TTC549 (cell line): Measurements from ENCODE around the gene PCDHGA4.
"Not testable (repeated sequence)": the region's sequence is repeated elsewhere in the genome, so short reads cannot be mapped to it uniquely, and the experiment has no call there.

Experiments used
- FAIRE-seq: peaks from 2 replicates; lab custom pipeline; 2012; peaks lifted over from hg19 to GRCh38; lab: Jason Lieb, UNC

PCDHGA4 gene

GRCh38 chr5:141349917-141350619, 4.8 kb upstream of the PCDHGA4 start, which contains the start of gene PCDHGB1:
TSS of gene PCDHGB1 (plus strand) at chr5:141350099. CDS start at chr5:141350261, 162 bp downstream.
- no peak for FAIRE-seq

GRCh38 chr5:141351591-141351990, 3.2 kb upstream of the PCDHGA4 start:
- no peak for FAIRE-seq

- no peak for FAIRE-seq
These were observed 820 bp downstream of the PCDHGA4 start for GRCh38 chr5:141355641-141356040.

GRCh38 chr5:141356133-141356532, 1.3 kb downstream of the PCDHGA4 start:
- FAIRE-seq: no peak

GRCh38 chr5:141356950-141357349, 2.1 kb downstream of the PCDHGA4 start:
- no peak for FAIRE-seq

DNA sequence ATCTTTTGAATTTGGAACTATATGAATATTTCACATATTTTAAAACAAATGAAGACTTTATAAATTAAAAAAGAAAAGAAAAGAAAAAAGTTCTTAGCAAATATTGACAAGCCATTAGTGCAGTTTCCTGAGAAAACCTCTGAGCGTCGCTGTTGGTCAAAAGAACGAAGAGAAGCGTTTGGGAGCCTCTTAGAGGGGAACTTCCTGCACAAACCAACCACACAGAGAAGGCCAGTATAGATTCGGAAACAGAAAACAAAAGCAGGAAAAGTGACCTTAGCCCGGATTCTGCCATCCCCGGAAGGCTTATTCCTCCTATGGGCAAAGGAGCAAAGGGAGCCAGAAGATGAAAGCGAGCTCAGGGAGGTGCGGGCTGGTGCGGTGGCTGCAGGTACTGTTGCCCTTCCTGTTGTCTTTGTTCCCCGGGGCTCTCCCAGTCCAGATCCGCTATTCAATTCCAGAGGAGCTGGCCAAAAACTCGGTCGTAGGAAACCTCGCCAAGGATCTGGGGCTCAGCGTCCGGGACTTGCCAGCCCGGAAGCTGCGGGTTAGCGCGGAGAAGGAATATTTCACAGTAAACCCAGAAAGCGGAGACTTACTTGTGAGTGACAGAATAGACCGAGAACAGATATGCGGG, 5.1 kb downstream of the PCDHGA4 start, which contains the start of gene PCDHGB2:
TSS of gene PCDHGB2 (plus strand) at position 205 of the 637 bp plus-strand sequence. CDS start at position 347, 142 bp downstream.
- FAIRE-seq: peak; percentile 11

GRCh38 chr5:141360685-141361084, 5.9 kb downstream of the PCDHGA4 start:
- FAIRE-seq: no peak

DNA sequence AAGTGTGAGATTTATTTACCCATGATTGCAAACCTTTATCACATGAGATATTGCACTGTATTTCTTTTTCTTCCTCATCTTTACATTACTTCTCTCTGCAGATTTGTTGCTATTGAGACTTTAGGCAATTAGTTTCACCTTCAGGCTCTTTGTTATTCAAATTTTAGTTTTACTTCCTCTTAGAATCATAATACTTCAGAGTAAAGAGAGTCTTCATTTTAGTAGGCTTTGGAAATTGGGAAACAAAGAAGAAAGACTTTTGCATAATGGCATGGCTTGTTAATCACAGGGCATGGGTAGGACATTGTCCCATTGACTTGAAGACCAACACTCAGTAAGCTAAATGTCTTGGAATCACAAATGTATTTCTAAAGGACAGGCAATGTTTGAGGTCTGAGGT, 7.9 kb downstream of the PCDHGA4 start:
- FAIRE-seq: no peak

DNA sequence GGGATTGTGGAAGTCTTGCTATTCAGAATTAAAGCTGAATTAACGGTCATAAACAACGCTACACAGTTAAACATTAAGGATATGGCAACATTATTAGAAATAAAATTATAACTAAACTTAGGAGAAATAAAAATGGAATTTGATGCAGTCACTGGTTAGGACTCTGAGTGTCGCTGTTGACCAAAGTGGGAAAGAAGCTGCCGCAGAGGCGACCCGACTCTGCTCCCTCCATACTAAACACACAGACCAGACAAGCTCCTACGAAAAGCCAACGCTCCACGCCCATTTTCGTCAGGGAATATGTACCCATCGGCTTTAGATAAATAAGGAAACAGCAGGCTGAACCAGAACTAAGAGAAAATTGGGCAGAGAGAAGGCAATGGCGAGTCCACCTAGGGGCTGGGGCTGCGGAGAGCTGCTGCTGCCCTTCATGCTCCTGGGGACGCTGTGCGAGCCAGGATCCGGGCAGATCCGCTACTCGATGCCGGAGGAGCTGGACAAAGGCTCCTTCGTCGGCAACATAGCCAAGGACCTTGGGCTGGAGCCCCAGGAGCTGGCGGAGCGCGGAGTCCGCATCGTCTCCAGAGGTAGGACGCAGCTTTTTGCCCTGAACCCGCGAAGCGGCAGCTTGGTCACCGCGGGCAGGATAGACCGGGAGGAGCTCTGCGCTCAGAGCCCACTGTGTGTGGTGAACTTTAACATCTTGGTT, 9.3 kb downstream of the PCDHGA4 start, which contains the start of gene PCDHGA5:
TSS of gene PCDHGA5 (plus strand) at position 211 of the 709 bp plus-strand sequence. CDS start at position 380, 169 bp downstream.
- no peak for FAIRE-seq

DNA sequence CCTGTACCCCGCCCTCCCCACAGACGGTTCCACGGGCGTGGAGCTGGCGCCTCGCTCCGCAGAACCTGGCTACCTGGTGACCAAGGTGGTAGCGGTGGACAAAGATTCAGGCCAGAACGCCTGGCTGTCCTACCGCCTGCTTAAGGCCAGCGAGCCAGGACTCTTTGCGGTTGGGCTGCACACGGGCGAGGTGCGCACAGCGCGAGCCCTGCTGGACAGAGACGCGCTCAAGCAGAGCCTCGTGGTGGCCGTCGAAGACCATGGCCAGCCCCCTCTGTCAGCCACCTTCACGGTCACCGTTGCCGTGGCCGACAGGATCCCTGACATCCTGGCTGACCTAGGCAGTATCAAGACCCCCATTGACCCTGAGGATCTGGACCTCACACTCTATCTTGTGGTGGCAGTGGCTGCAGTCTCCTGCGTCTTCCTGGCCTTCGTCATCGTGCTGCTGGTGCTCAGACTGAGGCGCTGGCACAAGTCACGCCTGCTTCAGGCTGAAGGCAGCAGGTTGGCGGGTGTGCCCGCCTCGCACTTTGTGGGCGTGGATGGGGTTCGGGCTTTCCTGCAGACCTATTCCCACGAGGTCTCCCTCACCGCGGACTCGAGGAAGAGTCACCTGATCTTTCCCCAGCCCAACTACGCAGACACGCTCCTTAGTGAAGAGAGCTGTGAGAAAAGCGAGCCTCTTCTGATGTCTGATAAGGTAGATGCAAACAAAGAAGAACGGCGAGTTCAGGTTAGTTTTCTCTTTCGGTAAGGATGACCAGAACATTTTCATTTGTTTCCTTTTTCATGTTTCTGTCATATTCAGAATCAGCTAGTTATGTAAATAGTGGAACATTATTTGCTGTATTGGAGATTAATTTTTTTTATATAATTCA, 11.4 kb downstream of the PCDHGA4 start:
- FAIRE-seq: no peak

DNA sequence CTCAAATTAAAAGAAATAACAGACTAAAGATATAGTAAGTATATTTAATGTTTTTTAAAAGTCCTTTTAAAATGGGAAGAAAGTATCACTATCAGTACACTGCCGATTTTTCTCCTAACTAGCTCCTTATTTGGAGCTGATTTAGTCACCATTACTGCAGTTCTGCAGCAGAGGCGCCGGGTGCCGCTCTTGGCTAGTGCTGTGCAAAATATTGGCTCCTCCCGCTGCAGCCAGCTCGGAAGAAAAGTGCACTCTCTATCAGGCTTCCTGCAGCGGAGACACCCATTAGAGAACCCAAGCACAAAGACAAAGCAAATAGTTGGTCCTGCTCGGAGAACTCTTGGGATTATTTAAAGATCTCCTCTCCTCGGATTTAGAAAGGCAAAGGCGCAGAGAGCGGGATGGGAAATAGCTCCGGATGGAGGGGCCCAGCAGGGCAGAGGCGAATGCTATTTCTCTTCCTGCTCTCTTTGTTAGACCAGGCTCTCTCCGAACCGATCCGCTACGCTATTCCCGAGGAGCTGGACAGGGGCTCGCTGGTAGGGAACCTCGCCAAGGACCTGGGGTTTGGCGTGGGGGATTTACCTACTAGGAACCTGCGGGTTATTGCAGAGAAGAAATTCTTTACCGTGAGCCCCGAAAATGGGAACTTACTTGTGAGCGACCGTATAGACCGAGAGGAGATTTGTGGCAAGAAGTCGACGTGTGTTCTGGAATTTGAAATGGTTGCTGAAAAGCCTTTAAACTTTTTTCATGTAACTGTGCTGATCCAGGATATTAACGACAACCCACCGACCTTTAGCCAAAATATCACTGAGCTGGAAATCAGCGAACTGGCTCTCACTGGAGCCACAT, 15.4 kb downstream of the PCDHGA4 start, which contains the start of gene PCDHGB3:
TSS of gene PCDHGB3 (plus strand) at position 249 of the 855 bp plus-strand sequence. CDS start at position 402, 153 bp downstream.
- no peak for FAIRE-seq

GRCh38 chr5:141371572-141372475, 17.0 kb downstream of the PCDHGA4 start:
- no peak for FAIRE-seq

DNA sequence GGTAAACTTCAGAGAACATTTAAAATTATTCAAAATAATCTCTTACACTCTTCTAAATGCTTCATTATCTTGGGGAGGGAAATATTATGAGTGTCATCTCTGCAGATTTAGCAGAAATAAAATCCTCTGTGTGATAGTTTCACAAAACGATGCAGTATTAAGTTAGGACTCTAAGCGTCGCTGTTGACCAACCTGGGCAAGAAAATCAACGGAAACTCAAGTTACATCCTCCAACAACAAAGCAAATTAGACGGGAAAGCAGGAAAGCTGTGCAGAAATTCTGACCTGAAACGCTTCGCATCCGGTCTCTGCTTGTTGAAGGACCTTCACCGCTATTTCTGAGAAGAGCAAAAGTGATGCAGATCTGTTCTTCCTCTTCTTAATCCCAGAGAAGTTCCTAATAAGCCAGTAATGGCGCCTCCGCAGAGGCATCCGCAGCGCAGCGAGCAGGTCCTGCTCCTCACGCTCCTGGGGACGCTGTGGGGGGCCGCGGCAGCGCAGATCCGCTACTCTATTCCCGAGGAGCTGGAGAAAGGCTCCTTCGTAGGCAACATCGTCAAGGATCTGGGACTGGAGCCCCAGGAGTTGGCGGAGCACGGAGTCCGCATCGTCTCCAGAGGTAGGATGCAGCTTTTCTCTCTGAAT, 19.0 kb downstream of the PCDHGA4 start, which contains the start of gene PCDHGA6:
TSS of gene PCDHGA6 (plus strand) at position 219 of the 645 bp plus-strand sequence. CDS start at position 412, 193 bp downstream.
- FAIRE-seq: no peak

GRCh38 chr5:141374627-141375026, 19.8 kb downstream of the PCDHGA4 start:
- no peak for FAIRE-seq

DNA sequence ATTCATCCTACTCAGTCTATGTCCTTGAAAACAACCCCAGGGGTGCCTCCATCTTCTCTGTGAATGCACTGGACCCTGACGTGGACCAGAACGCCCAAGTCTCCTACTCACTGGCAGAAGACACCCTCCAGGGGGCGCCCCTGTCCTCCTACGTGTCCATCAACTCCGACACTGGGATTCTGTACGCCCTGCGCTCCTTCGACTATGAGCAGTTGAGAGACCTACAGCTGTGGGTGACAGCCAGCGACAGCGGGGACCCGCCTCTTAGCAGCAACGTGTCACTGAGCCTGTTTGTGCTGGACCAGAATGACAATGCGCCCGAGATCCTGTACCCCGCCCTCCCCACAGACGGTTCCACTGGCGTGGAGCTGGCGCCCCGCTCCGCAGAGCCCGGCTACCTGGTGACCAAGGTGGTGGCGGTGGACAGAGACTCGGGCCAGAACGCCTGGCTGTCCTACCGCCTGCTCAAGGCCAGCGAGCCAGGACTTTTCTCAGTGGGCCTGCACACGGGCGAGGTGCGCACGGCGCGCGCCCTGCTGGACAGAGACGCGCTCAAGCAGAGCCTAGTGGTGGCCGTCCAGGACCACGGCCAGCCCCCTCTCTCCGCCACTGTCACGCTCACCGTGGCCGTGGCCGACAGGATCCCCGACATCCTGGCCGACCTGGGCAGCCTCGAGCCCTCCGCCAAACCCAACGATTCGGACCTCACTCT, 20.8 kb downstream of the PCDHGA4 start:
- FAIRE-seq: not testable (repeated sequence)

DNA sequence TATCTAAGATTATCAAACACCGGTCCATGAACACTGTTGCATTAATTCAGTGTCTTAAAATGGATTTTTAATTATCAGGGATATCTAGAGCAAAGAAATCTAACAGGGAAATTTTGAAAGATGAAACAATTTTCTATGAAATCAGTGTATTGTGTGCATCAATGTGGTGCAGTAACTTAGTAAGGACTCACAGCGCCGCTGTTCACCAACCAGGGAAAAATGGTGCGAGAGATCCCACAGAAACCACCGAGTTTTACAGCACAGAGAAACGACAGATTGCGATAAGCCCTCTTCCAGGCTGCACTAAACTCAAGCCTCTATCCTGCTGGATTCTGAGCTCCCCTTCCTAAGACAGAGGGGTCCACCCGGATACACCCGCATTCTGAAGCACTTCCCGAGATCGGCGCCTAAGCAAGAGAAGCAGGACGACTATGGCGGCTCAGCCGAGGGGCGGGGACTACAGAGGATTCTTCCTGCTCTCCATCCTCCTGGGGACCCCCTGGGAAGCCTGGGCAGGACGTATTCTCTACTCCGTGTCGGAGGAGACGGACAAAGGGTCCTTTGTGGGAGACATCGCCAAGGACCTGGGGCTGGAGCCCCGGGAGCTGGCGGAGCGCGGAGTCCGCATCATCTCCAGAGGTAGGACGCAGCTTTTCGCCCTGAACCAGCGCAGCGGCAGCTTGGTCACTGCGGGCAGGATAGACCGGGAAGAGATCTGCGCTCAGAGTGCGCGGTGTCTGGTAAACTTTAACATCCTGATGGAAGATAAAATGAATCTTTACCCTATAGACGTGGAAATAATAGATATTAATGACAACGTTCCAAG, 27.9 kb downstream of the PCDHGA4 start, which contains the start of gene PCDHGA7:
TSS of gene PCDHGA7 (plus strand) at position 274 of the 826 bp plus-strand sequence. CDS start at position 432, 158 bp downstream.
- FAIRE-seq: no peak

GRCh38 chr5:141383345-141383744, 28.5 kb downstream of the PCDHGA4 start:
- no peak for FAIRE-seq
